Nephron progenitor cell (in vitro differentiated cells): ENCODE measurements around the gene DNAJC12.
A peak's percentile ranks its signal among the peaks of the same experiment; 100 is the strongest.

Source experiments
- DNase-seq: peaks from one replicate; pipeline ENCODE4 v3.0.0; 2021
- H3K27ac Mint-ChIP-seq: 2 replicates; pipeline ENCODE4 v1.8.0; 2021; ENCODE audit warnings: mild to moderate bottlenecking, moderate library complexity, mixed read lengths
- H3K27me3 Mint-ChIP-seq: 2 replicates; pipeline ENCODE4 v1.8.0; 2021; ENCODE audit warnings: mild to moderate bottlenecking, low read depth, mixed read lengths; ENCODE audit not compliant: poor library complexity
- H3K36me3 Mint-ChIP-seq: 2 replicates; pipeline ENCODE4 v1.8.0; 2021; ENCODE audit warnings: low read depth, mixed read lengths
- H3K4me1 Mint-ChIP-seq: 2 replicates; pipeline ENCODE4 v1.8.0; 2021; ENCODE audit warnings: mixed read lengths
- H3K4me3 Mint-ChIP-seq: 2 replicates; pipeline ENCODE4 v1.8.0; 2021; ENCODE audit warnings: mild to moderate bottlenecking, moderate library complexity, mixed read lengths
- H3K9me3 Mint-ChIP-seq: 2 replicates; pipeline ENCODE4 v1.8.0; 2021; ENCODE audit warnings: mild to moderate bottlenecking, moderate library complexity, mixed read lengths
- TF ChIP-seq, protein P1 (sequence below): fragments of 200-600 bp; sonication (generic); IDR thresholded peaks from 2 replicates; pipeline ENCODE4 v1.5.0; 2021; ENCODE audit warnings: antibody characterized with exemption

Gene DNAJC12

GRCh38 chr10:67816719-67817118 is 21.3 kb downstream of the DNAJC12 start:
- H3K27me3 Mint-ChIP-seq: peaks cover 4% of the 10 kb centered on the region
- no peak overlapping the region for H3K4me3 Mint-ChIP-seq
- peaks cover 4% of the 10 kb centered on the region for H3K36me3 Mint-ChIP-seq
- no peak for DNase-seq
- peaks cover 8% of the 10 kb centered on the region for H3K9me3 Mint-ChIP-seq
- H3K27ac Mint-ChIP-seq: no peak overlapping the region
- peaks cover 6% of the 10 kb centered on the region for H3K4me1 Mint-ChIP-seq
- TF ChIP-seq, protein P1, sequence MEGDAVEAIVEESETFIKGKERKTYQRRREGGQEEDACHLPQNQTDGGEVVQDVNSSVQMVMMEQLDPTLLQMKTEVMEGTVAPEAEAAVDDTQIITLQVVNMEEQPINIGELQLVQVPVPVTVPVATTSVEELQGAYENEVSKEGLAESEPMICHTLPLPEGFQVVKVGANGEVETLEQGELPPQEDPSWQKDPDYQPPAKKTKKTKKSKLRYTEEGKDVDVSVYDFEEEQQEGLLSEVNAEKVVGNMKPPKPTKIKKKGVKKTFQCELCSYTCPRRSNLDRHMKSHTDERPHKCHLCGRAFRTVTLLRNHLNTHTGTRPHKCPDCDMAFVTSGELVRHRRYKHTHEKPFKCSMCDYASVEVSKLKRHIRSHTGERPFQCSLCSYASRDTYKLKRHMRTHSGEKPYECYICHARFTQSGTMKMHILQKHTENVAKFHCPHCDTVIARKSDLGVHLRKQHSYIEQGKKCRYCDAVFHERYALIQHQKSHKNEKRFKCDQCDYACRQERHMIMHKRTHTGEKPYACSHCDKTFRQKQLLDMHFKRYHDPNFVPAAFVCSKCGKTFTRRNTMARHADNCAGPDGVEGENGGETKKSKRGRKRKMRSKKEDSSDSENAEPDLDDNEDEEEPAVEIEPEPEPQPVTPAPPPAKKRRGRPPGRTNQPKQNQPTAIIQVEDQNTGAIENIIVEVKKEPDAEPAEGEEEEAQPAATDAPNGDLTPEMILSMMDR: no peak

- no peaks in the 10 kb centered on the region for H3K27me3 Mint-ChIP-seq
- TF ChIP-seq, protein P1: no peak
- H3K4me3 Mint-ChIP-seq: no peak overlapping the region
- no peak for DNase-seq
- H3K4me1 Mint-ChIP-seq: peaks cover 13% of the 10 kb centered on the region
- H3K9me3 Mint-ChIP-seq: peaks cover 8% of the 10 kb centered on the region
- peaks cover 9% of the 10 kb centered on the region for H3K36me3 Mint-ChIP-seq
- H3K27ac Mint-ChIP-seq: no peak overlapping the region
Observed at GRCh38 chr10:67815571-67816059, 22.4 kb downstream of the DNAJC12 start.

DNA sequence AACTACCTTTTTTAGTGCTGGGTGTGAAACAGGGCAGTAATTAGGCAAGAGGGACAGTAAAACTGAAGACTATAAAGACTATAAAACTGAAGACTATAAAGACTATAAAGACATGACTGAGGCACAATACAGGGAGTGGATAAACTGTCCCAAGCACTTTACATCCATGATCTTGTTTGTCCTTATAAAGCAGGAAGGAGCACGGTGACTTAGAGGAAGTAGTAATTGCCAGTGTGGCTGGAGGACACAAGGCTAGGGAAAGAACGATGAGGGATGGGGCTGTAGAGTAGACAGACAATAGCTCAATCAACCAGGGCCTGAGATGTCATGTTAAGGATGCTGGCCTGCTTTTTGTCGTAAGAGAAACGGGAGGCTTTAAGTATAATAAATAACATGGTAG is 26.0 kb downstream of the DNAJC12 start:
- DNase-seq: no peak
- Mint-ChIP-seq H3K9me3 (peaks cover 18% of the 10 kb centered on the region), H3K4me1 (peaks cover 28% of the 10 kb centered on the region), H3K27me3 (no peaks in the 10 kb centered on the region), H3K36me3 (peaks cover 25% of the 10 kb centered on the region), H3K27ac (peak overlapping the region; percentile 12), H3K4me3 (no peak overlapping the region)
- TF ChIP-seq, protein P1: no peak

DNA sequence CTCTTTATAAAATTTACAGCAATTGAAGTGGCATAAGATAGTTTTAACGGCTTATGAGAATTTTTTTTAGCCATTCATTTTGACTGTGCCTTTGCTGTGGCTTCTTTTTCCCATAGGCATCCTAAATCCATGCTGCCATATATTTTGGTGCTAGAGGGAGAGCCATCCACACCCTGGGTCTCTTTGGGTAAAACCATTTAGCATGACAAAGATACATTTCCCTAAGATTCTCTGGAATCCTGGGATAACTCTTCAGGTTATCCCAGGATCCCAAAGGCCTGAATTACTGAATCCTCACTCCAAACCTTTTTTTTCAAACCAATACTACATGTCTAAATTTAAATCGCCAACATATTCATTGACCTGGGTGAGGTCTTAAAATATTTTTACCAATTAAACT is 28.9 kb downstream of the DNAJC12 start:
- TF ChIP-seq, protein P1: no peak
- no peak for DNase-seq
- Mint-ChIP-seq H3K4me1 (peaks cover 28% of the 10 kb centered on the region), H3K36me3 (peaks cover 25% of the 10 kb centered on the region), H3K27ac (no peak overlapping the region), H3K27me3 (no peaks in the 10 kb centered on the region), H3K9me3 (peaks cover 14% of the 10 kb centered on the region), H3K4me3 (no peak overlapping the region)

DNA sequence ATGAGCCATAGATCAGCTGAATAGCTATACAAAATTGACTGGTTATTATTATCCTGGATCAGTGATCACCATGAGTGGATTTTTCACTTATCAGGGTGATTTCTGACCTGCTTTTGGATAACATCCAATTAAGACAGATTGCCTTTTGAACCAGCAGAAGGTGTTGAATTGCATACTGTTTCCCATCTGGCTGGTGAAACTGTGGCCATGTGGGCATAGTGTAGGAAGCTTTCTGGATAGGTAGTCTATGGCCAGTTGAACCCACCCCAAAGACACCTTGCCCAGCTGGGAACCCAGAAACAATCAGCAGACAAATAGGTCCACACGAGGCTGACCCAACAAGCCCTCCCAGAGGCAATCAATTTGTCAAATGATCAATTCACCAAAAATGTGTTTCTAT is 29.3 kb downstream of the DNAJC12 start:
- H3K4me3 Mint-ChIP-seq: no peak overlapping the region
- H3K36me3 Mint-ChIP-seq: peaks cover 22% of the 10 kb centered on the region
- TF ChIP-seq, protein P1: no peak
- H3K4me1 Mint-ChIP-seq: peaks cover 28% of the 10 kb centered on the region
- no peak for DNase-seq
- no peak overlapping the region for H3K27ac Mint-ChIP-seq
- peaks cover 10% of the 10 kb centered on the region for H3K9me3 Mint-ChIP-seq
- H3K27me3 Mint-ChIP-seq: no peaks in the 10 kb centered on the region

- Mint-ChIP-seq H3K4me1 (peaks cover 28% of the 10 kb centered on the region), H3K4me3 (no peak overlapping the region), H3K27me3 (no peaks in the 10 kb centered on the region), H3K9me3 (peaks cover 10% of the 10 kb centered on the region), H3K36me3 (peaks cover 20% of the 10 kb centered on the region), H3K27ac (no peak overlapping the region)
- no peak for DNase-seq
- TF ChIP-seq, protein P1: no peak
Observed at GRCh38 chr10:67807855-67808456, 30.0 kb downstream of the DNAJC12 start.
